ENCODE data around the gene SOX21. TPM values are rescaled to one million over a fixed set of nuclear protein-coding genes. Genes with fewer than 3 reads are reported as not detected.
"Not testable (repeated sequence)": the region's sequence is repeated elsewhere in the genome, so short reads cannot be mapped to it uniquely, and the experiment has no call there.

Gene SOX21
- total and polyA plus RNA-seq, 2 experiments from 2014 or later = 1.7 to 3.5 TPM

DNA sequence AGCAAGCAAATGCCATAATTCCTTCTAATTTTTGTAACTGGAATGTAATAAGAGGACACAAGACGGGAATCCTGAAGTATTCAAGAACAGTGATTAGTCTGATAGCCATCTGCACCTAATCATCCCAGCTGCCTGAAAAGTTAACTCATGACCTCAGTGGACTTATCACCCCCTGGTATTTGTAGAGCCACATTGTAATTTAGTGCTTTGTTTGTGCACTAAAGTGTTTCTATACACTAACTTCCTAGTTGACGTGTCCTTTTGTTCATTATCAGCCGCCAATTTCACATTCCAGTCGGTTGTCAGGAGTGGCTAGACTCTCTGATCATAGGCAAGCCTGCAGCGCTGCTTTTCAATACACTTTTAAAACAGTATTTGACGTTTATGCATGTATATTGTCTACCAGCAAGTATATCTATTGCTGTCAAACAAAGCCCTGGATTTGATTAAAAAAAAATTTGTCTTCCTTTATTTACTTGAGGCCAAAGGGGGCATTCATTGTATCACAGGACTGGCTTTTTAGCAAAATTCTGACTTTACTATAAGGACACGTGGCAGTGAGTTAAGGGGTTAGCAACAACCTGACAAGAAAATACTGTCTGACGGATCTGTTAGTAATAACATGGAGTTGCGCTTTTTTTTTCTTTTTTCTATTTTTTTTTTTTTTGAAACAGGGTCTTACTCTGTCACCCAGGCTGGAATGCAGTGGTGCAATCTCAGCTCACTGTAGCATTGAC, 10.4 kb upstream of the SOX21 start (continued):
- TF ChIP-seq ETS1 (IDR thresholded peaks at IDR 0.05) (no peak), JUNB (IDR thresholded peaks at IDR 0.05; ENCODE audit: unreplicated experiment) (no peak), EZH2 (IDR thresholded peaks at IDR 0.05; ENCODE audit: low read depth, unreplicated experiment) (no peak)
- TF ChIP-seq, protein P1, sequence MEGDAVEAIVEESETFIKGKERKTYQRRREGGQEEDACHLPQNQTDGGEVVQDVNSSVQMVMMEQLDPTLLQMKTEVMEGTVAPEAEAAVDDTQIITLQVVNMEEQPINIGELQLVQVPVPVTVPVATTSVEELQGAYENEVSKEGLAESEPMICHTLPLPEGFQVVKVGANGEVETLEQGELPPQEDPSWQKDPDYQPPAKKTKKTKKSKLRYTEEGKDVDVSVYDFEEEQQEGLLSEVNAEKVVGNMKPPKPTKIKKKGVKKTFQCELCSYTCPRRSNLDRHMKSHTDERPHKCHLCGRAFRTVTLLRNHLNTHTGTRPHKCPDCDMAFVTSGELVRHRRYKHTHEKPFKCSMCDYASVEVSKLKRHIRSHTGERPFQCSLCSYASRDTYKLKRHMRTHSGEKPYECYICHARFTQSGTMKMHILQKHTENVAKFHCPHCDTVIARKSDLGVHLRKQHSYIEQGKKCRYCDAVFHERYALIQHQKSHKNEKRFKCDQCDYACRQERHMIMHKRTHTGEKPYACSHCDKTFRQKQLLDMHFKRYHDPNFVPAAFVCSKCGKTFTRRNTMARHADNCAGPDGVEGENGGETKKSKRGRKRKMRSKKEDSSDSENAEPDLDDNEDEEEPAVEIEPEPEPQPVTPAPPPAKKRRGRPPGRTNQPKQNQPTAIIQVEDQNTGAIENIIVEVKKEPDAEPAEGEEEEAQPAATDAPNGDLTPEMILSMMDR (conservative IDR thresholded peaks at IDR 0.05; ENCODE audit: low read depth in 2 of 2) = no peak

- not testable (repeated sequence) for H4K20me1 ChIP-seq (replicated peaks; ENCODE audit: insufficient read depth); H3F3A ChIP-seq (replicated peaks; ENCODE audit: low read depth); H3K27ac Mint-ChIP-seq; H3K4me3 ChIP-seq; H3K9me2 ChIP-seq (ENCODE audit: insufficient read depth); H3K9me3 Mint-ChIP-seq; H3K79me2 ChIP-seq (replicated peaks; ENCODE audit: insufficient read depth); H3K36me3 ChIP-seq (ENCODE audit: insufficient read depth); H3K27ac ChIP-seq (ENCODE audit: low read depth); H2AFZ ChIP-seq; H3K36me3 Mint-ChIP-seq (ENCODE audit: low read depth); ATAC-seq; H3K4me3 Mint-ChIP-seq; H3K4me2 ChIP-seq; DNase-seq (ENCODE audit: low spot score)
- Histone ChIP-seq H3K4me1 (ENCODE audit: insufficient read depth) (peaks cover 31% of the 10 kb centered on the region), H3K27me3 (ENCODE audit: insufficient read depth) (peaks cover 17% of the 10 kb centered on the region)
- Mint-ChIP-seq H3K4me1 (peaks cover 27% of the 10 kb centered on the region), H3K27me3 (ENCODE audit: insufficient read depth, low read depth, poor library complexity) (peaks cover 15% of the 10 kb centered on the region)
Observed at GRCh38 chr13:94718697-94719096, 6.4 kb upstream of the SOX21 start.

DNA sequence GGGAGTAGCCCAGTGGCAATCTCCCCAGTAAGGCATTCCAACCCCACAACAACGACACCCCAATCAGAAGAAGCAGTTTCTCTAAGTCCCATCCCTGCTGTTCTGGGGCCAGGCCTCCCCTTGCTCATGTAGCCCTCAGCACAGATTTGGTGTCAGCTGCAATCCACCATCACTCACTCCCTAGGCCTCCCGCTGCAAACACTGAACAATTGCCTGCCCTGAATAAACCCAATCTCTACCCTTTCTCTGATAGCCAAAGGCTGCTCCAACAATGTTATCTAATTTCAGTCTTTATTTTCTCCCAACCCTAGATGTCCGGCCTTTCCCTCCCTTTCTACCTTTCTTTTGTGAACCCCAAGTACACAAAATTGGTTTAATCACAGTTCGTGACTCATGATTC, 5.6 kb upstream of the SOX21 start:
- no peak overlapping the region for H3K4me2 ChIP-seq
- H4K20me1 ChIP-seq (replicated peaks; ENCODE audit: insufficient read depth) = no peaks in the 10 kb centered on the region
- Mint-ChIP-seq H3K27me3 (ENCODE audit: insufficient read depth, low read depth, poor library complexity) (peaks cover 17% of the 10 kb centered on the region), H3K27ac (no peak overlapping the region), H3K36me3 (ENCODE audit: low read depth) (no peaks in the 10 kb centered on the region), H3K4me1 (peaks cover 29% of the 10 kb centered on the region), H3K9me3 (no peaks in the 10 kb centered on the region), H3K4me3 (no peak overlapping the region)
- H2AFZ ChIP-seq = no peak overlapping the region
- peaks cover 25% of the 10 kb centered on the region for H3K27me3 ChIP-seq (ENCODE audit: insufficient read depth)
- H3K9me2 ChIP-seq (ENCODE audit: insufficient read depth) = no peaks in the 10 kb centered on the region
- H3K27ac ChIP-seq (ENCODE audit: low read depth) = no peak overlapping the region
- no peaks in the 10 kb centered on the region for H3K36me3 ChIP-seq (ENCODE audit: insufficient read depth)
- peaks cover 32% of the 10 kb centered on the region for H3K4me1 ChIP-seq (ENCODE audit: insufficient read depth)
- ATAC-seq (no peak), DNase-seq (ENCODE audit: low spot score) (no peak)
- no peaks in the 10 kb centered on the region for H3F3A ChIP-seq (replicated peaks; ENCODE audit: low read depth)
- H3K4me3 ChIP-seq = no peak overlapping the region
- H3K79me2 ChIP-seq (replicated peaks; ENCODE audit: insufficient read depth) = no peaks in the 10 kb centered on the region
- TF ChIP-seq STAT1 (IDR thresholded peaks at IDR 0.05; ENCODE audit: unreplicated experiment) = no peak
- no peak for TF ChIP-seq ZNF462 (CRISPR knock-in tag; IDR thresholded peaks at IDR 0.05)
- TF ChIP-seq ZNF114 (CRISPR knock-in tag; IDR thresholded peaks at IDR 0.05) = no peak
- no peak for TF ChIP-seq ETS1 (IDR thresholded peaks at IDR 0.05)
- TF ChIP-seq POLR2AphosphoS5 (IDR thresholded peaks at IDR 0.05; ENCODE audit: low read depth) = no peak
- TF ChIP-seq EZH2 (IDR thresholded peaks at IDR 0.05; ENCODE audit: low read depth, unreplicated experiment) = no peak

Measured in GM23338 (cell line).